Hindlimb muscle (tissue), 1 donor: Measurements from ENCODE around the gene VWA5B1. TPM values are rescaled to one million over a fixed set of nuclear protein-coding genes. Genes with fewer than 3 reads are reported as not detected.
A peak's percentile ranks its signal among the peaks of the same experiment; 100 is the strongest.

ENCODE experiments used
- DNase-seq: peaks from one replicate; pipeline ENCODE4 v3.0.0-alpha.2; 2013
- polyA plus RNA-seq: library from polyadenylated mRNA; unstranded; fragments of 120-200 nt; gene quantifications from one replicate; pipeline ENCODE4 v1.2.1, GENCODE V29; 2013; ENCODE audit not compliant: insufficient read length

The VWA5B1 gene
- polyA plus RNA-seq, 1 donor = 0.15 TPM

- DNase-seq = no peak
Measured at GRCh38 chr1:20348326-20348915, 57.7 kb downstream of the VWA5B1 start.

- DNase-seq = no peak
Measured at GRCh38 chr1:20349561-20349960, 58.9 kb downstream of the VWA5B1 start.

GRCh38 chr1:20349971-20350370 is 59.3 kb downstream of the VWA5B1 start:
- DNase-seq = no peak

- no peak for DNase-seq
Measured at GRCh38 chr1:20350421-20350820, 59.7 kb downstream of the VWA5B1 start.

- DNase-seq = no peak
Measured at GRCh38 chr1:20351911-20352701, 61.4 kb downstream of the VWA5B1 start.

GRCh38 chr1:20353836-20354235 is 63.2 kb downstream of the VWA5B1 start:
- no peak for DNase-seq

GRCh38 chr1:20354610-20355009 is 63.9 kb downstream of the VWA5B1 start:
- DNase-seq = no peak

- no peak for DNase-seq
Measured at GRCh38 chr1:20355101-20355827, 64.6 kb downstream of the VWA5B1 start.

GRCh38 chr1:20355828-20356735 is 65.4 kb downstream of the VWA5B1 start:
- DNase-seq = no peak

GRCh38 chr1:20356850-20357459 is 66.3 kb downstream of the VWA5B1 start:
- no peak for DNase-seq

- no peak for DNase-seq
Measured at GRCh38 chr1:20357796-20358195, 67.1 kb downstream of the VWA5B1 start.

- DNase-seq = peak; percentile 41
Measured at GRCh38 chr1:20358761-20359263, 68.1 kb downstream of the VWA5B1 start.

- no peak for DNase-seq
Measured at GRCh38 chr1:20359451-20360330, 69.0 kb downstream of the VWA5B1 start.

GRCh38 chr1:20361401-20361800 is 70.7 kb downstream of the VWA5B1 start:
- DNase-seq = no peak

GRCh38 chr1:20361805-20362381 is 71.2 kb downstream of the VWA5B1 start:
- peak; percentile 36 for DNase-seq

GRCh38 chr1:20362856-20363255 is 72.2 kb downstream of the VWA5B1 start:
- DNase-seq = no peak

GRCh38 chr1:20365421-20366055 is 74.9 kb downstream of the VWA5B1 start:
- DNase-seq = no peak

- DNase-seq = peak; percentile 68
Measured at GRCh38 chr1:20366056-20366462, 75.4 kb downstream of the VWA5B1 start.

- DNase-seq = no peak
Measured at GRCh38 chr1:20366463-20367115, 75.9 kb downstream of the VWA5B1 start.
